NCI-H1694 (cell line): ENCODE results near the gene ATP1B2.
"Not testable (repeated sequence)": the region's sequence is repeated elsewhere in the genome, so short reads cannot be mapped to it uniquely, and the experiment has no call there.

Experiments
- DNase-seq: peaks from one replicate; lab custom pipeline; 2025; lab: John Stamatoyannopoulos, UW

The ATP1B2 gene

GRCh38 chr17:7634384-7634783 lies 16.3 kb upstream of the ATP1B2 start:
- peak; percentile 45 for DNase-seq

DNA sequence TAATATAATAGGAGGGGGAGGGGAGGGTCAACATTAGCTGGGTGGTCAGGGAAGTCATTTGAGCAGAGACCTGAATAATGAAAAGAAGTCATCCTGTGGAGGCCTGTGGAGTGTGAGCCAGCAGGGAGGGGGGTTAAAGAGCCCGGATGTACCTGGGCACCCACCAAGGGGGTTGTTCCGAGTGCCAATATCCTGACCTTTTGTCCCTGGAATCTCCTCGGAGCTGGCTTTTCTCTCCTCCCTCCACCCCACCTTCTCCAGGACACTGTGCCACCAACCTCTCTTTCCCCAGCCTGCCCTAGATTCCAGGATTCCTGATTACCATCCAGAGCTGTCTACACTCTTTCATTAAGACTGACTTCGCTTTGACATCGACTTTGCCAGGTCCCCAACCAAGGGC lies 14.6 kb upstream of the ATP1B2 start:
- DNase-seq: no peak

DNA sequence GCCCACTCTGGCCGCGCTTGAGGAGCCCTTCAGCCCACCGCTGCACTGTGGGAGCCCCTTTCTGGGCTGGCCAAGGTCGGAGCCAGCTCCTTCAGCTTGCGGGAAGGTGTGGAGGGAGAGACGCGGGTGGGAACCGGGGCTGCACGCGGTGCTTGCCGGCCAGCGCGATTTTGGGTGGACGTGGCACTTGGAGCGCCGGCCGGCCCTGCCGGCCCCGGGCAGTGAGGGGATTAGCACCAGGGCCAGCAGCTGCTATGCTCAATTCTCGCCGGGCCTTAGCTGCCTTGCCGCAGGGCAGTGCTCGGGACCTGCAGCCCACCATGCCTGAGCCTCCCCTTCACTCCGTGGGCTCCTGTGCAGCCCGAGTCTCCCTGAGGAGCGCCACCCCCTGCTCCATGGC lies 9.9 kb upstream of the ATP1B2 start:
- DNase-seq: no peak

DNA sequence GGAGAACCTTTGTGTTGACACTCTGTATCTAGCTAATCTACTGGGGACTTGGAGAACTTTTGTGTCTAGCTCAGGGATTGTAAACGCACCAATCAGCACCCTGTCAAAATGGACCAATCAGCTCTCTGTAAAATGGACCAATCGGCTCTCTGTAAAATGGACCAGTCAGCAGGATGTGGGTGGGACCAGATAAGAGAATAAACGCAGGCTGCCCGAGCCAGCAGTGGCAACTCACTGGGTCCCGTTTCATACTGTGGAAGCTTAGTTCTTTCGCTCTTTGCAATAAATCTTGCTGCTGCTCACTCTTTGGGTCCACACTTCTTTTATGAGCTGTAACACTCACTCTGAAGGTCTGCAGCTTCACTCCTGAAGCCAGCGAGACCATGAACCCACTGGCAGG lies 9.1 kb upstream of the ATP1B2 start:
- not testable (repeated sequence) for DNase-seq

DNA sequence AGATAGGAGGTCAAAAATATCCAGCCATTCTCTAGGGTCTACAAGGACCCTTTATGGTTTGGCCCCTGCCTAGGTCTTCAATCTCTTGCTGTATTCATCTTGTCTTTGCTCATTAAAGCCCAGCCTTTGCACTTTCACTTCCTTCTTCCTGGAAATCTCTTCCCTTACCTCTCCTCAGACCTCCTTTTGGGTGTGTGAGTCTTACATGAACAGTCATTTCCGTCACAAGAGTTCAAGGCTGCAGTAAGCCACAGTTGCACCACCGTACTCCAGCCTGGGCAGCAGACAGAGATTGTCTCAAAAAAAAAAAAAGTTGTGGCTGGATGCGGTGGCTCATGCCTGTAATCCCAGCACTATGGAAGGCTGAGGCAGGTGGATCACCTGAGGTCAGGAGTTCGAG lies 6.0 kb upstream of the ATP1B2 start:
- DNase-seq: no peak

GRCh38 chr17:7646457-7646856 lies 4.3 kb upstream of the ATP1B2 start:
- no peak for DNase-seq

DNA sequence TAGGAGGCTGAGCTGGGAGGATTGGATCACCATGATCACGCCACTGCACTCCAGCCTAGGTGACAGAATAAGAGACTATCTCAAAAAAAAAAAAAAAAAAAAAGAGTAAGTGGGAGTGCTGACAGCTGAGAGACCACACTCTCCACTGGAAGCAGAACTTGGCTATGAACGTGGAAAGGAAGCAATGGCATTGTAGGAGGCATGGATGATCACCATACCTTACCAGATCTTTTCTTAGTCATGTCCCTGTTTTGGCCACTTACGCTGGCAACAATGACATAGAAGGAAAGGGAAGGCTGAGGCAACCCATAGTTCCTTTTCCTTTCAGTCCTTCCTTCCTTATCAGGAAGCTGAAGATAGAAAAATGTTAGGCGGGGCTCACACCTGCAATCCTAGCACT lies 3.7 kb upstream of the ATP1B2 start:
- no peak for DNase-seq

DNA sequence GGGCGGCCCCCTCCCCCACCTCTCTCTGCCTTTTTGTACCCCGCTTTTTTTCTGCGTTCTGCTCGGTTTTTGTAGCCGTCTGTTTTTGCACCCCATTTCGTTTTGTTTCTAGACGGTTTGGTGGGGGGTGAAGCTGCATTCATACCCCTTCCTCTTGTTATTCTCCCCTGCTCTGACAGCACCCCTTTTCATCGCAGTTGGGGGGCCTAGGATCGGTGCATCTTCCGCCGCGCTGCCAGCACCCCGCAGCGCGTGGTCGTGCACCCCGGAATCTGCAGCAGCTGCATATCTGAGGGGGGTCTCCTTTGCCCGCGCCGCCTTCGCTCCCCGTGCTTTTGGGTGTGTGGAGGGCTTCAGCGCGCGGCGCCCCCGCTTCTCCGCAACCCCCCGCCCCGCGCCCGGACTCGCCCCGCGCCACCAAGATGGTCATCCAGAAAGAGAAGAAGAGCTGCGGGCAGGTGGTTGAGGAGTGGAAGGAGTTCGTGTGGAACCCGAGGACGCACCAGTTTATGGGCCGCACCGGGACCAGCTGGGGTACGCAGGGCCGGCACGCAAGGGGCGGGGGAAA lies 455 bp downstream of the ATP1B2 start:
- no peak for DNase-seq

DNA sequence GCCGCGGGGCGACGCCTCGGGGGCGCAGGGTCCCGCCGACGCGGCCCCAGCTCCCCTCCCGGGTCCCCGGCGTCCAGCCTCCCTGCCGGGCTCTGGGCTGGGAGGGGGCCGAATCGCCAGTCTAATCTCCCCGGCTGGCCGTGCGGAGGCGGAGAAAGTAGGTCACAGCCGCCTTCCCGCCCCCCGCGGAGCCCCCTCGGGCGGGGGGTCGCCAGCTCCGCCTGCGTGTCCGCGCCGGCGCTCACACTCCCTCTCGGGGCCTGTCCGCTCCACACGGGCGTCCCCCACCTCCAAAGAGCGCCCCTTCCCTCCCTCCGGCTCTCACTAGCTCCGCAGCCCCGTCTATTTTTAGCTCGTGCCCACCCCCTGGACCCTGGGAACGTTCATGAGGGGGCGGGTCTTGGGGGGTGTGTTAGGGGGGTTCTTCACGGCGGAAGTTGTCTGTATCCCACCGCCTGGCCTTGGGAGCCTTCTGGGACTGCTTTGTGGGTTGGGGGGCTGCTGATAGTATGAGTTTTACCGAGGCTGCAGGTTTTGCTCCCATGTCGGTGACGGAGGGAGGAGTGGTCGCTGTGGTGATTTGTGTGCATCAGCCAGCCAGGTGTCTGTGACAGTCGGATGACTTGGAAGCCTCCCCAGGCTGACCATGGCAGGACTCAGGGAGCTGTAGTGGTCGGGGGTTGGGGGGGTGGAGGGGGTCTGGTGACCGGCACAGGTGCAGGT lies 1.1 kb downstream of the ATP1B2 start:
- no peak for DNase-seq

DNA sequence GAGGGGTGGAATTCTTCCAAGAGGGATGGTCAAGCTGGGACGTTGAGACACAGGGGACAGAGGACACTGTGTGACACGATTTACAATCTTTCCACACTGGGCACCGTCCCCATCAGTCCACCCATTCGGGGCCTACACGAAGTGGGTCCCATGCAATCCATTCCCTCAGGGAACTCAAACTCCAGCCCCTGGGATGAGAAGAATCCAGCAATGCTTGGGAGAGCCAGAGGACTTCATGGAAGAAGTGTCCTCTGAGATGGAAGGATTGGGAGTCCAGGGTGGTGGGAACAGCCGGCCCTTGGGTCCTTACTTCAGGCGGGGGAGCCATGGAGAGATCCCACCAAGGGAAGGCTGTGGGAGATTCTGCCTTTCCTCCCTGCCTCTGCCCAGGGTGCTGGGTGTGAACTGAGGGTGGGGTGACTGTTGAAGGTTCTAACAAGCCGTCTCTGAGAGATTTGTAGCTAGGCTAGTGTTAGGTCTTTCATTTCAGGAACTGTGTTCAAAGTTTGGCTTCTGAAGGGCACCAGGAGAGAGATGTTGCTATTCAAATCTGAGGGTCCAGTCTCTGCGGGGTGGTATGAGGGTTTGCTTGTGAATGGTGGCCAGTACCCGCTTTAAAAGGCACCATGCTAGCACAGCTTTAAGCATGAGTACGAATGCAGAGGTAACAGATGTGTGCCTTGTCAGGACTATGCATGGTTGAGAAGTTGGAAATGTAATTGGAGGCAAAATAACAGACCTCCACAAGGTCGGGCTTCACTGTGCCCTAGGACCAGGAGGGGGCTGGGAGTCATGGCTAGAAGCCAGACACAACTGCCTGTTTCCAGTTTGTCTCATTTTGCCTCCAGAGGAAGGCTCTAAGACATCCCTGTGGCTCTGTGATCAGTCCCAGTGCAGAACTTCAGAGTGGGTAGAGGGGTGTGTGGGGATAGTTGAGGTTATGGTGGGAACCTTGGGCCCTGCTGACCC lies 1.9 kb downstream of the ATP1B2 start:
- peak; percentile 19 for DNase-seq

DNA sequence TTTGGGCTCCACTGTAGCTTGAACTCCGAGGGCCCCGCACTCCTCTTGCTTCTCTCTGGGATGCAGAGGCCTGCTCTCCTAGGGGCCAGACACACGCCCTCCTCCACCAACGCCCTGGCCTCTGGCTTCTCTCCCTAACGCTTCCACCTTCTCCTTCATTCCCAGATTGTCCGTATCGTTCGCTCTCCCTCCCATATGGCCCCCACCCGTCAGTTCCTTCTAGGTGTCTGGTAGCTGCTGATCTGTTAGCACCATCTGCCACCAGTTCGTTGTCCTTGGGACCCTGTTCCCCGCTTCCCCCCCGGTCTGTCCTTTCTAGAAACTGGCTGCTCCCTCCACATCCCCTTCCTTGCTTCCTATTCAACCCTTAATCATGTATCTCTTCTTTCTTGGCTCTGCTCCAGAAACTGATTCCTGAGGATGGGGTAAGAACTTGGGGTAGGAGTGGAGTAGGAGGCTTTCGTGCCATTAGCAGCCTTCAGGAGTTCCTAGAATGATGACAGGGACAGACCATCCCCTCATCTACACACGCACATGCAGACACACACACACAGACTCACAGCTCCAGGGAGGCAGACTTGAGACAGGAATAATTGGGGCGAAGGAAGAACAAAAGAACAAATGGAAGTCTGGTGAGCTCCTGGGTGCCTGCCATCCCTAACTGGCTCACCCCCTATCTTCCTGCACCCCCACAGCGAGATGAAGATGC lies 4.3 kb downstream of the ATP1B2 start:
- DNase-seq: no peak

DNA sequence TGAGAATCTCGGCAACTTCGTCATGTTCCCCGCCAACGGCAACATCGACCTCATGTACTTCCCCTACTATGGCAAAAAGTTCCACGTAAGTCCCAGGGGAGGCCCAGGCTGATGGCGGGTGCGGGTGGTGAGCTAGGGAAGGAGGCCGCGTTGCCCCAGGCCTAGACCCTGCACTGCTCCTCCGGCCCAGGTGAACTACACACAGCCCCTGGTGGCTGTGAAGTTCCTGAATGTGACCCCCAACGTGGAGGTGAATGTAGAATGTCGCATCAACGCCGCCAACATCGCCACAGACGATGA lies 4.8 kb downstream of the ATP1B2 start:
- DNase-seq: no peak

DNA sequence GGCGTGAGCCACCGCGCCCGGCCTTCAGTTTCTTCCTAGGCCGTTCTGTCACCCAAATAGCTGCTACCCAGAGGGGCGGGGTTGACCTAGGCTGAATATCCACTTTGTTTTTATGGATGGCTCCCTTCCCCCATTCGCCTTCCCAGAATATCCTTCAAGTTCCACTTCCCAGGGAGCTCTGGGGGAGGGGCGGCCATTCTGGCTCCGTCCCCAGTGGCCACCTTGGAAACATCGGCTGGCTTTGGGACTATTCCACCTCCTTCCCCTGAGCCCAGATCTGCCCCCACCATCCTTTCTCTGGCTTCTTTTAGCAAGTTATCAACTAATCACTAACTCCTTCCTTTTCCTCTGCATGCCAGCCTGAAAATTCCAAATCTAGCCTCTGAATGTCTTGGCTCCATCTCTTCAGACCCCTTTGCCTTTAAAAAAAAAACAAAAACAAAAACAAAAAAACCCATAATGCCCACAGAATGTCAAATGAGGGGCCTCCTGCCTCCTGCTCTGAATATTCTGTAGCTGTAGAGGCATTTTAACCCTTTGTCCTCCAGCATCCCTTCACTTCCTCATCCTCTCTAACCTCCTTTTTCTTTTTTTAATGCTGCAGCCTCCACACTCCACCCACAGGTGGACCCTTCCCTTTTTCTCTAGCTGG lies 6.4 kb downstream of the ATP1B2 start:
- no peak for DNase-seq

- no peak for DNase-seq
Observed at GRCh38 chr17:7667656-7668406, 17.1 kb downstream of the ATP1B2 start.

DNA sequence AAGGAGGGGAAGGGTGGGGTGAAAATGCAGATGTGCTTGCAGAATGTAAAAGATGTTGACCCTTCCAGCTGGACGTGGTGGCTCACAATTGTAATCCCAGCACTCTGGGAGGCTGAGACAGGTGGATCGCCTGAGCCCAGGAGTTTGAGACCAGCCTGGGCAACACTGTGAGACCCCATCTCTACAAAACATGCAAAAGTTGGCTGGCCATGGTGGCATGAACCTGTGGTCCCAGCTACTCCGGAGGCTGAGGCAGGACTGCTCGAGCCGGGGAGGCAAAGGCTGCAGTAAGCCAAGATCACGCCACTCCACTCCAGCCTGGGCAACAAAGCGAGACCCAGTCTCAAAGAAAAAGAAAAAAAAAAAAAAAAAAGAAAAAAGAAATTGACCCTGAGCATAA lies 17.8 kb downstream of the ATP1B2 start:
- no peak for DNase-seq

GRCh38 chr17:7673239-7673638 lies 22.5 kb downstream of the ATP1B2 start:
- DNase-seq: peak; percentile 25

DNA sequence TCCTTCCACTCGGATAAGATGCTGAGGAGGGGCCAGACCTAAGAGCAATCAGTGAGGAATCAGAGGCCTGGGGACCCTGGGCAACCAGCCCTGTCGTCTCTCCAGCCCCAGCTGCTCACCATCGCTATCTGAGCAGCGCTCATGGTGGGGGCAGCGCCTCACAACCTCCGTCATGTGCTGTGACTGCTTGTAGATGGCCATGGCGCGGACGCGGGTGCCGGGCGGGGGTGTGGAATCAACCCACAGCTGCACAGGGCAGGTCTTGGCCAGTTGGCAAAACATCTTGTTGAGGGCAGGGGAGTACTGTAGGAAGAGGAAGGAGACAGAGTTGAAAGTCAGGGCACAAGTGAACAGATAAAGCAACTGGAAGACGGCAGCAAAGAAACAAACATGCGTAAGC lies 24.2 kb downstream of the ATP1B2 start:
- no peak for DNase-seq

- DNase-seq: no peak
Observed at GRCh38 chr17:7676533-7676932, 25.8 kb downstream of the ATP1B2 start.

DNA sequence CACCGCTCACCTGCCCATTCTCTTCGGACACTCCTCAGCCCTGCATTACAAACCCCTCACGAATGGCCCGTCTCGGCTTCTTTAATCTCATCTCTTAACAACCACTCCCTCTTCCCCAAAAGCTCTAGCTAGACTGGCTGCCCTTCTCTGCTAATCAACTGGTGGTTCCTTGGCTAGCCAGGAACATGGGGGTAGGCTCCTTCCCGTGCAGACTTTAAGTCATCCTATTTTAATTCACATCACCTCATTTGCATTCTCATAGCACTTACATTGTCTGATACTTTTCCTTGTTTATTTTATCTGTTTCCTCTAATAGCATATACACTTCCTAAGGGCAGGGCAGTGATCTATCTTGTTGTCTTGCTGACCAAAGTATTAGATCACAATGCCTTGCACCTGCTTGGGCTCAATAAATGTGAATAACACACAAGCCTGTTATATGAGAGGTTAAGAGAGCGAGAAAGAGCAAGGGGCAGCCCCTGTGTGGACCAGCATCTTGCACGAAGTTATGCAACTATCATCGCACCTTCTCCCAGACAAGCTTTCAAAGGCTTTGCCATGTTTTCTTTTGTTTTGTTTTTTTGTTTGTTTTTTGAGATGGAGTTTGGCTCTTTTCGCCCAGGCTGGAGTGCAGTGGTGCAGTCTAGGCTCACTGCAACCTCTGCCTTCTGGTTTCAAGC lies 26.8 kb downstream of the ATP1B2 start:
- DNase-seq: no peak

GRCh38 chr17:7684851-7685532 lies 34.3 kb downstream of the ATP1B2 start:
- no peak for DNase-seq
